GM12891 (cell line): Measurements from ENCODE around the gene ZFAND5.

Experiments used
- DNase-seq: peaks from one replicate; pipeline ENCODE4 v3.0.0; 2011; ENCODE audit warnings: low spot score; ENCODE audit not compliant: insufficient read length
- FAIRE-seq: peaks from 2 replicates; lab custom pipeline; 2011; peaks lifted over from hg19 to GRCh38; lab: Jason Lieb, UNC
- PAX5 ChIP-seq: IDR thresholded peaks from 2 replicates; pipeline ENCODE4 v1.6.1; 2011; ENCODE audit warnings: low read length, moderate library complexity, mild to moderate bottlenecking; ENCODE audit not compliant: insufficient read depth, severe bottlenecking
- POLR2A ChIP-seq: IDR thresholded peaks from 2 replicates; pipeline ENCODE4 v1.6.1; 2011; ENCODE audit warnings: low read depth, low read length, control low read depth
- POLR2AphosphoS5 ChIP-seq: IDR thresholded peaks from 2 replicates; pipeline ENCODE4 v1.6.1; 2011; ENCODE audit warnings: low read depth, low read length, control low read depth
- POU2F2 ChIP-seq: IDR thresholded peaks from 2 replicates; pipeline ENCODE4 v1.6.1; 2011; ENCODE audit warnings: low read depth, mild to moderate bottlenecking, control low read depth, low read length, moderate library complexity
- SPI1 ChIP-seq: IDR thresholded peaks from 2 replicates; pipeline ENCODE4 v1.6.1; 2011; ENCODE audit warnings: low read depth, low read length, control low read depth
- TAF1 ChIP-seq: IDR thresholded peaks from 2 replicates; pipeline ENCODE4 v1.6.1; 2011; ENCODE audit warnings: low read depth, low read length, control low read depth

ZFAND5 gene

DNA sequence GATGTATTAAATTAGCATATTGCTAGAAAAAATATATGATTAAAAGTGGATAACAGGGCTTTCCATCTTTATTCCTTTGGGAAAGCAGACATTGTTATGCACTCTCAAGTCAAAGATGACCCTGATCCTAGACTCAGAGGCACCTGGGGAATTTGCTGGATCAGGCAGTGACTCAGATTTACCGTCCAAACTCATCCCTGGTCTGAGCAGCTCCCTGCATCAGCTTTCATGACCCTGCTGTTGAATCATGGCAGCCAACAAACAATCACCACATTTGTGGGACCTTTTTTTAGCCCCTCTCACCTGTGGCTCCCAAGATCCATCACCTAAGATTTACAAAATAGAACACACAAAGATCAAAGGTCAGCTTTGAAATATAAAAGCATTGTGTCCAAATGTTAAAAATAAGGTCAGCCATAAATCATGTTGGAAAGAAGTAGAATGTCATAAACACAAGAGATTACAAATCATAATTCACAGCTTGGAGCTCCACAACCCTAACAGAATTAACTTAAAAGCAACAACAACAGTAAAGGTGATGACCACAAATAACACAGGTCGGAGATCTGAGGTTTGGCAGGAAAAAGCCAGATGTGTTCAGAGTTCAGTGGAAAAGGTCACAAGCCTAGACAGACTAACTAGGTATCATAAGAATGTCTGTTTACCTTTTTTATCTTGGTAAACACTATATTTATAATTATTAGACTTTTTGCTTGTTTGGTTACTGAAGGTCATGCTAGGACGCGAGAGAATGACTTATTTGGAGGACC lies 55.5 kb downstream of the ZFAND5 start:
- DNase-seq: no peak
- no peak for FAIRE-seq
- no peak for TF ChIP-seq TAF1

DNA sequence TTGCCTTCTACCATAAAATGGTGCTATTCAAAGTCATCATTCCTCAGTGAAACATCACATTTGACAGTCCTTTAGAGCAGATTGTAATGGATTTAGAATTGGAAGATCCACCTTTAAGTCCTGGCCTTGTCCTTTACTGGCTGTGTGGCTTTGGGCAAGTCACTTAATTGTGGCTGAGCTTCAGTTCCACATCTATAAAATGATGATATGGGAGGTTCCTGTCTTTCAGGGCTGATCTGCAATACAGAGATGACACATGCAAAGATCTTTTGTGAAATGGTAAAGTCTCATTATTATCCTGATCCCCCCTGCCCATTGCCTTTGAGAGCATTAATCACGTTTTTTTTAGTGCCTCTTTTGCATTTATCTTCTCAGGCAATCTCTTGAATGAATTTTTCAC lies 58.2 kb downstream of the ZFAND5 start:
- DNase-seq (no peak), FAIRE-seq (no peak)
- no peak for TF ChIP-seq POLR2AphosphoS5
- no peak for TF ChIP-seq POLR2A
- TF ChIP-seq POU2F2: no peak
- TF ChIP-seq SPI1: no peak
- no peak for TF ChIP-seq PAX5

- TF ChIP-seq POLR2AphosphoS5 (no peak), PAX5 (no peak), POU2F2 (no peak), TAF1 (no peak), POLR2A (no peak), SPI1 (no peak)
- DNase-seq (no peak), FAIRE-seq (no peak)
Observed at GRCh38 chr9:72305707-72306106, 59.3 kb downstream of the ZFAND5 start.

DNA sequence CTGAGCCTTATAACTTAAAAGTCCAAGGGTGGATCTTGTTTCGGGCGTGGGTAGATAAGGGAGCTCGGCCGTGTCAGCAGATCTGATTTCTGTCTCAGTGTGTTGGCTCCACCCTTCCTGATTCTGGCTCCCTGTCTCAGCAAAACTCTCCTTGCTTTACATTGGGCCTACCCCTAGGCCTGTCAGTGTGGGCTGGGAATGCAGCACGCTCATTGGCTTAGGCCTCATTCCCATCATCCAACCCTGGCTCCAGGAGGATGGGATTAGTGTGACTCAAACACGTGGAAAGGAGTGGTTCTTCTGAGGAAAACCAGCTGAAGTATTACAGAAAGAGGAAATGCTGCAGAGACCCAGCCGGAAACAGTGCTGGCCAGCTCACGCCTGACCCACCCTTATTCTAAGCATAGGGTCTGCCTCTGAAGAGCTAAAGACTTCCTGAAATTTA lies 59.9 kb downstream of the ZFAND5 start:
- no peak for TF ChIP-seq PAX5
- peak; percentile 77 for TF ChIP-seq SPI1
- DNase-seq (no peak), FAIRE-seq (peak; percentile 75)

DNA sequence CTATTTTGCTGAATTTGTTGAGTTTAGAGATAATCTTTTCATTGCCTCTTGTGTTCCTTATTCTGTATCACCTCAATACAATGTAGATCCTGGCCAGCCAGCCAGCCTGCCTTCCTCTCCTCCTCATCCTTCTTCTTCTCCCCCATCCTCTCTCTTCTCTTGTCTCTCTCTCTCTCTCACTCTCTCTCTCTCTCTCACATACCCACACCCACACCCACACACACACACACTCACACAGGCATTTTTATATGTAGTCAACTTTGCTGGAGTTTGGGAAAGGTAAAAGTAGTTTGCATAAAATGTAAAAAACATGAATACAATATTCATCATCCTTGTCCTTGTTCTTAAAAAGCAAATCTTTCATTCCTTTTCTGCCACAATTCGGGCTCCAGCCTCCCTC lies 60.5 kb downstream of the ZFAND5 start:
- FAIRE-seq (no peak), DNase-seq (no peak)
- TF ChIP-seq POLR2AphosphoS5 (no peak), POU2F2 (no peak), PAX5 (no peak), POLR2A (no peak), TAF1 (no peak), SPI1 (no peak)
